CD4-positive, alpha-beta T cell (primary cell): ENCODE results near the gene GARIN6. TPM values are rescaled to one million over a fixed set of nuclear protein-coding genes. Genes with fewer than 3 reads are reported as not detected.
"Not testable (repeated sequence)": the region's sequence is repeated elsewhere in the genome, so short reads cannot be mapped to it uniquely, and the experiment has no call there.

ENCODE experiments used
- ATAC-seq: fragments of 200-7000 bp; cut with Tn5 transposase; one replicate; pipeline ENCODE4 v1.10.0; 2022; ENCODE audit warnings: mild to moderate bottlenecking; ENCODE audit not compliant: poor library complexity
- CTCF ChIA-PET: fragments of 350-600 bp; sonication (Branson Sonifier 250); formaldehyde crosslinking; loops from one replicate; lab custom pipeline; 2021; ENCODE audit warnings: antibody characterized with exemption, inconsistent platforms; lab: Charles Lee
- POLR2A ChIA-PET: fragments of 350-600 bp; sonication (Branson Sonifier 250); formaldehyde crosslinking; loops from one replicate; lab custom pipeline; 2021; ENCODE audit warnings: antibody characterized with exemption, inconsistent platforms; lab: Charles Lee
- DNase-seq, 14 experiments: peaks; one replicate each; pipeline ENCODE4 v3.0.0-alpha.2; 2013 to 2020; ENCODE audit warnings: mixed read lengths in 2 of 14
- H3K27ac ChIP-seq, 2 donors: one replicate each; pipeline versions ENCODE4 v1.5.1 to v1.7.0; 2013; ENCODE audit warnings: low read length in 2 of 2, low read depth in 1 of 2, mild to moderate bottlenecking in 1 of 2
- H3K27me3 ChIP-seq, 2 experiments: 1 replicate in 1 of 2; 2 replicates in 1 of 2; pipeline versions ENCODE4 v1.6.1 to v1.7.0; 2013; ENCODE audit warnings: low read length in 2 of 2, control low read depth in 1 of 2, mild to moderate bottlenecking in 1 of 2, moderate library complexity in 1 of 2; ENCODE audit not compliant: insufficient read depth in 2 of 2, control insufficient read depth in 1 of 2
- H3K36me3 ChIP-seq: one replicate; pipeline ENCODE4 v1.6.1; 2013; ENCODE audit warnings: low read length, control low read depth; ENCODE audit not compliant: insufficient read depth
- H3K4me1 ChIP-seq: one replicate; pipeline ENCODE4 v1.6.1; 2013; ENCODE audit warnings: low read length, control low read depth; ENCODE audit not compliant: insufficient read depth
- H3K4me3 ChIP-seq: one replicate; pipeline ENCODE4 v1.5.1; 2013; ENCODE audit warnings: mild to moderate bottlenecking, low read length, moderate library complexity
- H3K9me3 ChIP-seq, 2 experiments: 1 replicate in 1 of 2; 2 replicates in 1 of 2; pipeline versions ENCODE4 v1.6.1 to v1.7.0; 2013; ENCODE audit warnings: low read length in 2 of 2, mild to moderate bottlenecking in 2 of 2, control low read depth in 1 of 2, moderate library complexity in 1 of 2; ENCODE audit not compliant: control insufficient read depth in 1 of 2, insufficient read depth in 1 of 2
- H3K27ac Mint-ChIP-seq: one replicate; pipeline ENCODE4 v1.8.0; 2020; ENCODE audit warnings: mixed read lengths
- H3K27me3 Mint-ChIP-seq: one replicate; pipeline ENCODE4 v1.8.0; 2021; ENCODE audit warnings: mixed read lengths
- H3K36me3 Mint-ChIP-seq: one replicate; pipeline ENCODE4 v1.8.0; 2021; ENCODE audit warnings: low read depth, mixed read lengths
- H3K4me1 Mint-ChIP-seq: one replicate; pipeline ENCODE4 v1.8.0; 2021; ENCODE audit warnings: low read depth, mixed read lengths
- H3K4me3 Mint-ChIP-seq: one replicate; pipeline ENCODE4 v1.8.0; 2020; ENCODE audit warnings: mild to moderate bottlenecking, mixed read lengths
- H3K9me3 Mint-ChIP-seq: one replicate; pipeline ENCODE4 v1.8.0; 2020; ENCODE audit warnings: mixed read lengths
- intact Hi-C, 2 experiments: fragments of 100-400 bp; cut with DNase I in 1 of 2; cut with micrococcal nuclease in 1 of 2; formaldehyde crosslinking; loops; one replicate each; pipeline versions ENCODE4 v1.15.1 to v1.9.0; 2023 to 2025; cut with DNase I, micrococcal nuclease
- total RNA-seq, 174 experiments: library from RNA in 2 of 174; stranded (reverse) in 2 of 174; gene quantifications; one replicate each; pipeline ENCODE4 v1.2.3 and lab custom pipeline; 2021 to 2026
- TF ChIP-seq, protein P1 (sequence below): fragments of 200-600 bp; IDR thresholded peaks from one replicate; pipeline ENCODE4 v1.8.0; 2022; ENCODE audit warnings: antibody characterized with exemption, mild to moderate bottlenecking

GARIN6 gene
- total RNA-seq, 2 experiments from 2014 or later, result not detected

DNA sequence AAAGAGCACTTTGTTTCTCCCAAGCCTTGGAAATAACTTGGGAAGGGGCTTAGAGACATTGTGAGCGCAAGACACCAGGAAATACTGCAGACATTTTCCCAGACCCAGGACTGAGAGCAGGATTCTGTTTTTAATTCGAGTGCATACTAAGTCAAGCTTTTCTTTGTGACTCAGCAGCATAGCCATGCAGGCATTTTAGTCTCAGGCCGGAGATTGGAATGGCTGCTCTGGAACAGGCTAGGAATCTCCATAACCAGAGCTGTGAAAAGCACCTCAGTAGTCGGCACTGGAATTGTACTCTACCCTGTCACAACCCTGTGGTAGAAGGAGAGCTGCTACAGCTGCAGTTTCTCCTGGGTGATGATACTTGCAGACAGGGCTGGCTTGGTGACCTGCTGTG is 28.9 kb upstream of the GARIN6 start:
- H3K36me3 ChIP-seq, result no peaks in the 10 kb centered on the region
- POLR2A ChIA-PET, result no interaction called here
- no peaks in the 10 kb centered on the region for H3K27me3 ChIP-seq
- Mint-ChIP-seq H3K9me3 (peaks cover 16% of the 10 kb centered on the region), H3K36me3 (no peaks in the 10 kb centered on the region), H3K27ac (no peak overlapping the region), H3K27me3 (no peaks in the 10 kb centered on the region), H3K4me1 (no peaks in the 10 kb centered on the region), H3K4me3 (no peak overlapping the region)
- H3K4me3 ChIP-seq, result no peak overlapping the region
- no peaks in the 10 kb centered on the region for H3K4me1 ChIP-seq
- ATAC-seq (no peak), DNase-seq (no peak)
- intact Hi-C loops, result no loop called here
- CTCF ChIA-PET, result no interaction called here
- H3K27ac ChIP-seq, result no peak overlapping the region
- TF ChIP-seq, protein P1, sequence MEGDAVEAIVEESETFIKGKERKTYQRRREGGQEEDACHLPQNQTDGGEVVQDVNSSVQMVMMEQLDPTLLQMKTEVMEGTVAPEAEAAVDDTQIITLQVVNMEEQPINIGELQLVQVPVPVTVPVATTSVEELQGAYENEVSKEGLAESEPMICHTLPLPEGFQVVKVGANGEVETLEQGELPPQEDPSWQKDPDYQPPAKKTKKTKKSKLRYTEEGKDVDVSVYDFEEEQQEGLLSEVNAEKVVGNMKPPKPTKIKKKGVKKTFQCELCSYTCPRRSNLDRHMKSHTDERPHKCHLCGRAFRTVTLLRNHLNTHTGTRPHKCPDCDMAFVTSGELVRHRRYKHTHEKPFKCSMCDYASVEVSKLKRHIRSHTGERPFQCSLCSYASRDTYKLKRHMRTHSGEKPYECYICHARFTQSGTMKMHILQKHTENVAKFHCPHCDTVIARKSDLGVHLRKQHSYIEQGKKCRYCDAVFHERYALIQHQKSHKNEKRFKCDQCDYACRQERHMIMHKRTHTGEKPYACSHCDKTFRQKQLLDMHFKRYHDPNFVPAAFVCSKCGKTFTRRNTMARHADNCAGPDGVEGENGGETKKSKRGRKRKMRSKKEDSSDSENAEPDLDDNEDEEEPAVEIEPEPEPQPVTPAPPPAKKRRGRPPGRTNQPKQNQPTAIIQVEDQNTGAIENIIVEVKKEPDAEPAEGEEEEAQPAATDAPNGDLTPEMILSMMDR, result no peak
- peaks cover 0 to 11% of the 10 kb centered on the region in 2 experiments for H3K9me3 ChIP-seq

DNA sequence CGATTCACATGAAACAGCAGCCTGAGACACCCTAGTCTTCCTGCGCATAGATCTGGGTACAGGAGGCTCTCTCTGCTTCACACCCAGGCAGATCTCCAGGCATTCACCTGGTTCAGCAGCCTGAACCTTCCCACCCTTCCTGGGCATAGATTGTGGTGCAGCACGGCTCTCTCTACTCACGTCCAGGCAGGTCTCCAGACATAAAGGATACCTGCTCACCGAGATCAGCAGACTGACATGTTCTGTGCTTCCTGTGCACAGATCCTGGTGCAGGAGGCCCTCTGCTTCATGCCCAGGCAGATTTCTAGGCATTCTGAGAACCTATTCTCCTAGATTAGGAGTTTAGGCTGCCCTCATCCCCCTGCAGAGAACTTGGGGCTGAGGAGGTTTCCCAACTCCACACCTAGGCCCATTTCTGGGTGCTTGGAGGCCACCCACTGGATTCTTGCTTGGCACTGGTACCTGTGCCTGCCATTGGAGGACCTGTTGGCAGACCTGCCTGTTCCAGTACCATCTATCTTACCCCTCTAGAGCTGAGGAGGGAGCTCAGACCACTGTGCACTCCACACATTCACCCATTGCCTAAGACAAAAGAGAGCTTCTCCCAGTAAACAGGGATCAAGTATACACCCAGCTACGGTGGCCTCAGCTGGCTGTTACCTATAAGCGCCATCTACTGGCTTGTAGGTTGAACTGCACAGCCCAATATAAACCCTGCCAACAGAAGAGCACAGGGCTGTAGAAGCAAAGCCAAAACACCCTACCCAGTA is 28.0 kb upstream of the GARIN6 start:
- no peak overlapping the region for H3K27ac ChIP-seq
- H3K36me3 Mint-ChIP-seq, result no peaks in the 10 kb centered on the region
- H3K4me3 ChIP-seq, result no peak overlapping the region
- no peaks in the 10 kb centered on the region for H3K4me1 ChIP-seq
- intact Hi-C loops, result no loop called here
- H3K27me3 Mint-ChIP-seq, result no peaks in the 10 kb centered on the region
- peaks cover 0 to 11% of the 10 kb centered on the region in 2 experiments for H3K9me3 ChIP-seq
- no peaks in the 10 kb centered on the region for H3K27me3 ChIP-seq
- ChIA-PET POLR2A (no interaction called here), CTCF (no interaction called here)
- no peak for DNase-seq
- H3K4me1 Mint-ChIP-seq, result no peaks in the 10 kb centered on the region
- peaks cover 19% of the 10 kb centered on the region for H3K9me3 Mint-ChIP-seq
- H3K36me3 ChIP-seq, result no peaks in the 10 kb centered on the region
- no peak for ATAC-seq
- H3K4me3 Mint-ChIP-seq, result no peak overlapping the region
- no peak overlapping the region for H3K27ac Mint-ChIP-seq
- TF ChIP-seq, protein P1, result no peak

DNA sequence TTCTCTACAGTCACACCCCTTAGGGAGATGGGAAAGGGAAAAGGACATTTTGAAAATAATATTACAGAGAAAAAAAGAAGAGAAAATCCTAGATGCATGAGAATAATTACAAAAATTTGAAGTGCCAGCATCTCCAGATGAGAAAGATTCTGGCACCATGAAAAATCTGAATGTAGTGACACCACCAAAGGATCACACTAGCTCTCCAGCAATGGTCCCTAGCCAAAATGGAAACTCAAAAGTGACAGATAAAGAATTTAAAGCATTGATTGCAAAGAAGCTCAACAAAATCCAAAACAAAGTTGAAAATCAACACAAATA is 27.4 kb upstream of the GARIN6 start:
- Mint-ChIP-seq H3K4me1 (no peaks in the 10 kb centered on the region), H3K36me3 (no peaks in the 10 kb centered on the region), H3K4me3 (no peak overlapping the region), H3K9me3 (peaks cover 19% of the 10 kb centered on the region), H3K27me3 (no peaks in the 10 kb centered on the region), H3K27ac (no peak overlapping the region)
- no peaks in the 10 kb centered on the region for H3K4me1 ChIP-seq
- DNase-seq (no peak), ATAC-seq (no peak)
- H3K36me3 ChIP-seq, result no peaks in the 10 kb centered on the region
- no peaks in the 10 kb centered on the region for H3K27me3 ChIP-seq
- peaks cover 0 to 11% of the 10 kb centered on the region in 2 experiments for H3K9me3 ChIP-seq
- intact Hi-C loops, result no loop called here
- H3K4me3 ChIP-seq, result no peak overlapping the region
- ChIA-PET CTCF (no interaction called here), POLR2A (no interaction called here)
- TF ChIP-seq, protein P1, result no peak
- no peak overlapping the region for H3K27ac ChIP-seq

DNA sequence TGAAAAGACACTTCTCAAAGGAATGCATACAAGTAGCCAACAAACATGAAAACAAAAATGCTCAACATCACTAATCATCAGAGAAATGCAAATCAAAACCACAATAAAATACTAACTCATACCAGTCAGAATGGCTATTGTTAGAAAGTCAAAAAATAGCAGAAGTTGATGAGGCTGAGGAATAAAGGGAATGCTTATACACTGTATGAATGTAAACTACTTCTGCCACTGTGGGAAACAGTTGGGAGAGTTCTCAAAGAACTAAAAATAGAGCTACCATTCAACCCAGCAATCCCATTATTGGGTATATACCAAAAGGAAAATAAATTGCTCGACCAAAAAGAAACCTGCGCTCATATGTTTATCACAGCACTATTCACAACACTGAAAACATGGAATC is 23.0 kb upstream of the GARIN6 start:
- not testable (repeated sequence) for H3K4me1 ChIP-seq, H3K36me3 Mint-ChIP-seq, DNase-seq

More for the DNA sequence above, 23.0 kb upstream of the GARIN6 start:
- H3K27me3 ChIP-seq, ATAC-seq, POLR2A ChIA-PET, CTCF ChIA-PET, H3K9me3 ChIP-seq, H3K27ac ChIP-seq, H3K27ac Mint-ChIP-seq, H3K36me3 ChIP-seq, H3K4me3 ChIP-seq, intact Hi-C loops, H3K27me3 Mint-ChIP-seq, H3K4me1 Mint-ChIP-seq, H3K4me3 Mint-ChIP-seq: not testable (repeated sequence)
- peaks cover 17% of the 10 kb centered on the region for H3K9me3 Mint-ChIP-seq
